ENCODE results near the gene MAGED1. TPM values are rescaled to one million over a fixed set of nuclear protein-coding genes. Genes with fewer than 3 reads are reported as not detected.

The MAGED1 gene
- total and polyA plus RNA-seq, 3 experiments from 2014 or later, result 31.9 to 59.2 (median 33.9) TPM

- H3K27ac ChIP-seq (ENCODE audit: low read depth, low read length), result no peak overlapping the region
- POLR2A ChIA-PET, result no interaction called here
Measured at GRCh38 chrX:51857159-51857733, 36.2 kb upstream of the MAGED1 start.

DNA sequence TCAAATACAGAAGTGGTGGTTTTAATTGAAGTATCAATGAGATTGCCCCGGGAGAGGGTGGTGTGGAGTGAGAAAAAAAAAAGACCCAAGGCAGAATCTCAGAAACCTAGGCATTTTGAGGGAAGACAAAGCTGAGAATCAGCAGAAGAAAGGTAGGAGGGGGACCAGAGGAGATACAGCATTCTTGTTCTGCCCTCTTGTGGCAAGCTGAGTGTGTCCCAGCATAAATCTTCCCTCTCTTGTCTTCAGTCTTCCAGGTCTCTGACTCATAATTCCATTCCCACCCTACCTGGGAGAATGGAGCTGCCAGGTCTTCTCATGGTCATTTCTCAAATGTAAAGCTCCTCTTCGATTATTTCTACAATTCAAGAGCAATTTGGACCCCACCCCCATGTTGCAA is 32.7 kb upstream of the MAGED1 start:
- peak in 1 of 5 donors; percentile 1 for DNase-seq
- ChIA-PET CTCF (no interaction called here), POLR2A (no interaction called here)
- no peaks in the 10 kb centered on the region for H3K27me3 ChIP-seq (ENCODE audit: insufficient read depth, low read length, poor library complexity, severe bottlenecking)
- Mint-ChIP-seq H3K27me3 (no peaks in the 10 kb centered on the region), H3K36me3 (peaks cover 8 to 43% (median 37%) of the 10 kb centered on the region in 3 donors), H3K4me3 (no peak overlapping the region), H3K27ac (no peak overlapping the region), H3K9me3 (peaks cover 0 to 54% (median 25%) of the 10 kb centered on the region in 5 donors), H3K4me1 (peaks cover 9 to 28% (median 17%) of the 10 kb centered on the region in 3 donors)
- H3K36me3 ChIP-seq (ENCODE audit: insufficient read depth, low read length), result no peaks in the 10 kb centered on the region
- no peak overlapping the region for H3K4me3 ChIP-seq (ENCODE audit: low read length)
- no peak overlapping the region for H3K27ac ChIP-seq (ENCODE audit: low read depth, low read length)
- H3K9me3 ChIP-seq (ENCODE audit: low read length), result no peaks in the 10 kb centered on the region
- no peaks in the 10 kb centered on the region for H3K4me1 ChIP-seq (ENCODE audit: insufficient read depth, low read length)

More at GRCh38 chrX:51857159-51857733, 36.2 kb upstream of the MAGED1 start:
- Mint-ChIP-seq H3K27ac (no peak overlapping the region), H3K4me1 (peaks cover 4 to 13% (median 7%) of the 10 kb centered on the region in 3 donors), H3K9me3 (peaks cover 0 to 45% (median 22%) of the 10 kb centered on the region in 5 donors), H3K36me3 (peaks cover 11 to 57% (median 55%) of the 10 kb centered on the region in 3 donors), H3K27me3 (no peaks in the 10 kb centered on the region), H3K4me3 (no peak overlapping the region)
- H3K9me3 ChIP-seq (ENCODE audit: low read length), result no peaks in the 10 kb centered on the region
- H3K4me3 ChIP-seq (ENCODE audit: low read length), result no peak overlapping the region
- no peak for DNase-seq
- H3K27me3 ChIP-seq (ENCODE audit: insufficient read depth, low read length, poor library complexity, severe bottlenecking), result no peaks in the 10 kb centered on the region
- CTCF ChIA-PET, result interaction anchor here (1.0 kb wide), 1 partner anchor 12 kb away, joined by 3 read pairs; no protein-coding TSS in a partner anchor
- no peaks in the 10 kb centered on the region for H3K36me3 ChIP-seq (ENCODE audit: insufficient read depth, low read length)
- no peaks in the 10 kb centered on the region for H3K4me1 ChIP-seq (ENCODE audit: insufficient read depth, low read length)

GRCh38 chrX:51862920-51863319 is 30.5 kb upstream of the MAGED1 start:
- Histone ChIP-seq H3K27ac (ENCODE audit: low read depth, low read length) (no peak overlapping the region), H3K9me3 (ENCODE audit: low read length) (no peaks in the 10 kb centered on the region), H3K36me3 (ENCODE audit: insufficient read depth, low read length) (no peaks in the 10 kb centered on the region), H3K27me3 (ENCODE audit: insufficient read depth, low read length, poor library complexity, severe bottlenecking) (no peaks in the 10 kb centered on the region), H3K4me3 (ENCODE audit: low read length) (no peak overlapping the region), H3K4me1 (ENCODE audit: insufficient read depth, low read length) (no peaks in the 10 kb centered on the region)
- Mint-ChIP-seq H3K4me3 (no peak overlapping the region), H3K27me3 (no peaks in the 10 kb centered on the region), H3K9me3 (peaks cover 0 to 34% (median 10%) of the 10 kb centered on the region in 5 donors), H3K36me3 (peaks cover 4 to 26% (median 21%) of the 10 kb centered on the region in 3 donors), H3K4me1 (peaks cover 20 to 43% (median 24%) of the 10 kb centered on the region in 3 donors), H3K27ac (no peak overlapping the region)
- POLR2A ChIA-PET, result no interaction called here
- CTCF ChIA-PET, result no interaction called here
- no peak for DNase-seq

DNA sequence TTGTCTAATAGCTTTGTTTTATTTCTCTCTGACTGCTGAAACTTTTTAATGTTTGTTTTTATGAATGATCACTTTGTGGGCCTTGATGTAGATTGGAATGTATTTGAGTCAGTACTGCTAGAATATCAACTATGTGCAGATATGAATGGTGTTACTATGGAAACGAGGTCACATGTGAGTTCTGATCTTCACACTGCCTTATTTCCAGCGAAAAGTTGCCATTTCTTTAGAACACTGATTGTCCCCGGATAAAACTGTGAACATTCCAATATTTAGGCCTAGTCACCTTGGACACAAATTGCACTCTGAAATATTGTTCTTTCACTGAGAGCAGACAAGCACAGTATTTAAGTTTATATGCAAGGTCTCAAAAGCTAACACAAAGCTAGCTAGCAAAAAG is 27.2 kb upstream of the MAGED1 start:
- Mint-ChIP-seq H3K27ac (no peak overlapping the region), H3K27me3 (no peaks in the 10 kb centered on the region), H3K9me3 (peaks cover 0 to 15% (median 8%) of the 10 kb centered on the region in 5 donors), H3K4me3 (no peak overlapping the region), H3K36me3 (peaks cover 4 to 23% (median 14%) of the 10 kb centered on the region in 3 donors), H3K4me1 (peaks cover 18 to 36% (median 20%) of the 10 kb centered on the region in 3 donors)
- no peak overlapping the region for H3K27ac ChIP-seq (ENCODE audit: low read depth, low read length)
- ChIA-PET CTCF (no interaction called here), POLR2A (no interaction called here)
- H3K27me3 ChIP-seq (ENCODE audit: insufficient read depth, low read length, poor library complexity, severe bottlenecking), result no peaks in the 10 kb centered on the region
- no peaks in the 10 kb centered on the region for H3K4me1 ChIP-seq (ENCODE audit: insufficient read depth, low read length)
- H3K36me3 ChIP-seq (ENCODE audit: insufficient read depth, low read length), result no peaks in the 10 kb centered on the region
- no peak overlapping the region for H3K4me3 ChIP-seq (ENCODE audit: low read length)
- H3K9me3 ChIP-seq (ENCODE audit: low read length), result no peaks in the 10 kb centered on the region
- DNase-seq, result no peak

GRCh38 chrX:51867626-51868025 is 25.8 kb upstream of the MAGED1 start:
- Histone ChIP-seq H3K36me3 (ENCODE audit: insufficient read depth, low read length) (no peaks in the 10 kb centered on the region), H3K27me3 (ENCODE audit: insufficient read depth, low read length, poor library complexity, severe bottlenecking) (no peaks in the 10 kb centered on the region), H3K4me3 (ENCODE audit: low read length) (no peak overlapping the region), H3K9me3 (ENCODE audit: low read length) (no peaks in the 10 kb centered on the region), H3K27ac (ENCODE audit: low read depth, low read length) (no peak overlapping the region), H3K4me1 (ENCODE audit: insufficient read depth, low read length) (no peaks in the 10 kb centered on the region)
- DNase-seq, result no peak
- CTCF ChIA-PET, result no interaction called here
- Mint-ChIP-seq H3K36me3 (peaks cover 4 to 23% (median 14%) of the 10 kb centered on the region in 3 donors), H3K9me3 (peaks cover 0 to 12% (median 8%) of the 10 kb centered on the region in 5 donors), H3K27me3 (no peaks in the 10 kb centered on the region), H3K4me1 (peaks cover 18 to 40% (median 20%) of the 10 kb centered on the region in 3 donors), H3K27ac (no peak overlapping the region), H3K4me3 (no peak overlapping the region)
- POLR2A ChIA-PET, result no interaction called here

- Histone ChIP-seq H3K9me3 (ENCODE audit: low read length) (no peaks in the 10 kb centered on the region), H3K27ac (ENCODE audit: low read depth, low read length) (no peak overlapping the region), H3K27me3 (ENCODE audit: insufficient read depth, low read length, poor library complexity, severe bottlenecking) (no peaks in the 10 kb centered on the region), H3K36me3 (ENCODE audit: insufficient read depth, low read length) (no peaks in the 10 kb centered on the region), H3K4me1 (ENCODE audit: insufficient read depth, low read length) (no peaks in the 10 kb centered on the region), H3K4me3 (ENCODE audit: low read length) (no peak overlapping the region)
- Mint-ChIP-seq H3K4me3 (no peak overlapping the region), H3K27me3 (peaks cover 0 to 1% of the 10 kb centered on the region in 2 donors), H3K4me1 (peaks cover 14 to 34% (median 15%) of the 10 kb centered on the region in 3 donors), H3K27ac (no peak overlapping the region), H3K9me3 (no peaks in the 10 kb centered on the region), H3K36me3 (peaks cover 0 to 16% (median 4%) of the 10 kb centered on the region in 3 donors)
- ChIA-PET POLR2A (no interaction called here), CTCF (no interaction called here)
- DNase-seq, result no peak
Measured at GRCh38 chrX:51870354-51870753, 23.1 kb upstream of the MAGED1 start.

DNA sequence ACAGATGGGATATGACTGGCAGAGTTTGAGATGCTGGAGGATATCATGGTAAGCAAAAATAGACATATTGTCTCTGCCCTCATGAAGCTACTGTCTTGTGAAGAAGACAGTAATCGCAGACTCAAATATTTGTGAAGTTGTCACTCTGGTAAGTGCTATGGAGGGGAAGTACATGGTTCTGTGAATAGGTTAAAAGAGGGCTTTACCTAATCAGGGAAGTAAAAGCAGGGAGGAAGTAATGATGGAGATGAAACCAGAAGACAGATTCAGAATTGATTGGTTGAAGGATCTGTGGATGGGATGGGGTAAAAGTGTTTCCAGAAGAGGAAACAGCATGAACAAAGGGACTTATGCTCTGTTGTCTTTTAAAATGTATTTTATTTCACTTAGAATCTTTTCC is 19.3 kb upstream of the MAGED1 start:
- ChIA-PET CTCF (no interaction called here), POLR2A (no interaction called here)
- Mint-ChIP-seq H3K36me3 (peaks cover 0 to 16% (median 4%) of the 10 kb centered on the region in 3 donors), H3K9me3 (no peaks in the 10 kb centered on the region), H3K4me3 (no peak overlapping the region), H3K27ac (no peak overlapping the region), H3K27me3 (peaks cover 0 to 1% of the 10 kb centered on the region in 2 donors), H3K4me1 (peaks cover 3 to 16% (median 3%) of the 10 kb centered on the region in 3 donors)
- no peak for DNase-seq
- no peaks in the 10 kb centered on the region for H3K4me1 ChIP-seq (ENCODE audit: insufficient read depth, low read length)
- no peaks in the 10 kb centered on the region for H3K27me3 ChIP-seq (ENCODE audit: insufficient read depth, low read length, poor library complexity, severe bottlenecking)
- no peaks in the 10 kb centered on the region for H3K9me3 ChIP-seq (ENCODE audit: low read length)
- H3K36me3 ChIP-seq (ENCODE audit: insufficient read depth, low read length), result no peaks in the 10 kb centered on the region
- H3K27ac ChIP-seq (ENCODE audit: low read depth, low read length), result no peak overlapping the region
- no peak overlapping the region for H3K4me3 ChIP-seq (ENCODE audit: low read length)

GRCh38 chrX:51876441-51876840 is 17.0 kb upstream of the MAGED1 start:
- Histone ChIP-seq H3K9me3 (ENCODE audit: low read length) (no peaks in the 10 kb centered on the region), H3K4me3 (ENCODE audit: low read length) (no peak overlapping the region), H3K27ac (ENCODE audit: low read depth, low read length) (no peak overlapping the region), H3K4me1 (ENCODE audit: insufficient read depth, low read length) (no peaks in the 10 kb centered on the region), H3K27me3 (ENCODE audit: insufficient read depth, low read length, poor library complexity, severe bottlenecking) (no peaks in the 10 kb centered on the region), H3K36me3 (ENCODE audit: insufficient read depth, low read length) (no peaks in the 10 kb centered on the region)
- no peak for DNase-seq
- POLR2A ChIA-PET, result no interaction called here
- H3K27me3 Mint-ChIP-seq, result peaks cover 0 to 1% of the 10 kb centered on the region in 2 donors
- no peak overlapping the region for H3K4me3 Mint-ChIP-seq
- H3K4me1 Mint-ChIP-seq, result peaks cover 3 to 16% (median 3%) of the 10 kb centered on the region in 3 donors
- H3K36me3 Mint-ChIP-seq, result peaks cover 0 to 14% (median 0%) of the 10 kb centered on the region in 3 donors
- H3K9me3 Mint-ChIP-seq, result no peaks in the 10 kb centered on the region
- CTCF ChIA-PET, result no interaction called here
- peak overlapping the region in 1 of 8 donors; percentile 2 for H3K27ac Mint-ChIP-seq

Measured in CD8-positive, alpha-beta memory T cell (primary cell).